ENCODE measurements around the gene DVL2.

The DVL2 gene

GRCh38 chr17:7234083-7234951 lies at the start of gene DVL2:
Gene DVL2 (minus strand): TSS chr17:7234517. CDS start chr17:7234262, 255 bp downstream.
- DNase-seq = peak; percentile 94 to 96

GRCh38 chr17:7283471-7284216 lies 49.3 kb upstream of the DVL2 start:
- DNase-seq = no peak

GRCh38 chr17:7282752-7283321 lies 48.5 kb upstream of the DVL2 start:
- DNase-seq = no peak

GRCh38 chr17:7281953-7282751 lies 47.8 kb upstream of the DVL2 start:
- no peak for DNase-seq

GRCh38 chr17:7281074-7281952 lies 47.0 kb upstream of the DVL2 start, which contains the start of gene SLC2A4:
Gene SLC2A4 (plus strand): TSS chr17:7281718. CDS start chr17:7281935, 217 bp downstream.
- peak; percentile 88 to 90 for DNase-seq

- DNase-seq = peak; percentile 79 to 90
Measured at GRCh38 chr17:7280519-7281073, 46.3 kb upstream of the DVL2 start.

GRCh38 chr17:7279448-7279847 lies 45.1 kb upstream of the DVL2 start:
- no peak for DNase-seq

- DNase-seq = no peak
Measured at GRCh38 chr17:7266784-7267183, 32.5 kb upstream of the DVL2 start.

GRCh38 chr17:7263801-7264078 lies 29.4 kb upstream of the DVL2 start:
- no peak for DNase-seq

GRCh38 chr17:7262935-7263800 lies 28.9 kb upstream of the DVL2 start:
- no peak for DNase-seq

GRCh38 chr17:7262192-7262934 lies 28.0 kb upstream of the DVL2 start, which contains the start of gene CLDN7:
Gene CLDN7 (minus strand): TSS chr17:7262478. CDS start chr17:7262043, 435 bp downstream.
- no peak for DNase-seq

GRCh38 chr17:7261379-7262191 lies 27.3 kb upstream of the DVL2 start:
- peak in 1 of 2 donors; percentile 40 for DNase-seq

GRCh38 chr17:7260651-7261378 lies 26.5 kb upstream of the DVL2 start:
- peak in 1 of 2 donors; percentile 49 for DNase-seq

GRCh38 chr17:7260151-7260550 lies 25.8 kb upstream of the DVL2 start:
- no peak for DNase-seq

- DNase-seq = no peak
Measured at GRCh38 chr17:7259555-7259889, 25.2 kb upstream of the DVL2 start.

GRCh38 chr17:7258731-7259554 lies 24.6 kb upstream of the DVL2 start:
- DNase-seq = no peak

- DNase-seq = no peak
Measured at GRCh38 chr17:7256766-7257456, 22.6 kb upstream of the DVL2 start.

Data from CD4-positive, alpha-beta T cell treated with Interferon alpha-2 for 1 hour (primary cell).